AG09309 (cell line): ENCODE measurements around the gene DLGAP1.
A peak's percentile ranks its signal among the peaks of the same experiment; 100 is the strongest.

Source experiments
- DNase-seq: peaks from one replicate; pipeline ENCODE4 v3.0.0-alpha.2; 2010; ENCODE audit warnings: low read depth
- H3K4me3 ChIP-seq: 2 replicates; pipeline ENCODE4 v1.5.1; 2011; ENCODE audit warnings: mild to moderate bottlenecking, low read depth, low read length, moderate library complexity; ENCODE audit not compliant: control insufficient read depth
- CTCF ChIP-seq: IDR thresholded peaks from 2 replicates; pipeline ENCODE4 v1.5.1; 2011; ENCODE audit warnings: mild to moderate bottlenecking, low read depth, low read length, inconsistent platforms; ENCODE audit not compliant: insufficient read depth, control insufficient read depth; ENCODE audit errors: missing control alignments

Gene DLGAP1

GRCh38 chr18:3777122-3777521, 678.0 kb downstream of the DLGAP1 start:
- no peak for DNase-seq
- TF ChIP-seq CTCF = no peak
- H3K4me3 ChIP-seq = no peak overlapping the region

GRCh38 chr18:3775996-3776395, 679.1 kb downstream of the DLGAP1 start:
- no peak overlapping the region for H3K4me3 ChIP-seq
- no peak for TF ChIP-seq CTCF

GRCh38 chr18:3773303-3773702, 681.8 kb downstream of the DLGAP1 start:
- DNase-seq = no peak

More at GRCh38 chr18:3775996-3776395, 679.1 kb downstream of the DLGAP1 start:
- no peak for DNase-seq

GRCh38 chr18:3771121-3771971, 683.8 kb downstream of the DLGAP1 start:
- peak overlapping the region; percentile 37 for H3K4me3 ChIP-seq
- peak; percentile 82 for DNase-seq

More at GRCh38 chr18:3773303-3773702, 681.8 kb downstream of the DLGAP1 start:
- H3K4me3 ChIP-seq = no peak overlapping the region
- no peak for TF ChIP-seq CTCF

GRCh38 chr18:3761266-3761665, 693.8 kb downstream of the DLGAP1 start:
- DNase-seq = no peak
- H3K4me3 ChIP-seq = no peak overlapping the region
- TF ChIP-seq CTCF = no peak

More at GRCh38 chr18:3771121-3771971, 683.8 kb downstream of the DLGAP1 start:
- TF ChIP-seq CTCF = peak; percentile 85

- DNase-seq = no peak
- H3K4me3 ChIP-seq = no peak overlapping the region
- no peak for TF ChIP-seq CTCF
These were observed 694.4 kb downstream of the DLGAP1 start for GRCh38 chr18:3760741-3761140.

GRCh38 chr18:3759099-3759498, 696.0 kb downstream of the DLGAP1 start:
- no peak overlapping the region for H3K4me3 ChIP-seq
- TF ChIP-seq CTCF = no peak
- DNase-seq = no peak
